SK-N-SH (cell line): ENCODE measurements around the gene AFM. TPM values are rescaled to one million over a fixed set of nuclear protein-coding genes. Genes with fewer than 3 reads are reported as not detected.

ENCODE experiments used
- CTCF ChIA-PET: fragments of 300-600, 350-600 bp; formaldehyde crosslinking; extraction: SDS; loops from one replicate; lab custom pipeline; 2021; lab: Yijun Ruan, JAX
- POLR2A ChIA-PET: fragments of 350-600 bp; sonication (Branson Sonifier 250); formaldehyde crosslinking; extraction: SDS; loops from one replicate; lab custom pipeline; 2020; ENCODE audit warnings: antibody characterized with exemption, inconsistent platforms; lab: Yijun Ruan, JAX
- DNase-seq: peaks from one replicate; pipeline ENCODE4 v3.0.0; 2012
- H2AFZ ChIP-seq: fragments of 200-600 bp; sonication (generic); 2 replicates; pipeline ENCODE4 v1.8.1; 2016; ENCODE audit warnings: antibody characterized with exemption, mild to moderate bottlenecking, low read depth
- H3F3A ChIP-seq: fragments of 200-600 bp; sonication (generic); replicated peaks from 2 replicates; pipeline ENCODE3; 2016; ENCODE audit warnings: antibody characterized with exemption, mild to moderate bottlenecking; ENCODE audit not compliant: insufficient read depth
- H3K27ac ChIP-seq, 2 experiments: fragments of 200-500 bp in 1 of 2; fragments of 200-600 bp in 1 of 2; sonication (Bioruptor generic) in 1 of 2; sonication (generic), shearing (Covaris generic) in 1 of 2; 2 replicates each; pipeline versions ENCODE4 v1.5.1 to v1.6.1; 2014 to 2016; ENCODE audit warnings: low read depth in 2 of 2, inconsistent platforms in 1 of 2, low read length in 1 of 2, mild to moderate bottlenecking in 1 of 2, mixed read lengths in 1 of 2
- H3K27me3 ChIP-seq: fragments of 200-600 bp; sonication (generic), shearing (Covaris generic); 2 replicates; pipeline ENCODE4 v1.6.1; 2016; ENCODE audit warnings: mixed run types; ENCODE audit not compliant: insufficient read depth
- H3K36me3 ChIP-seq, 2 experiments: fragments of 200-500 bp in 1 of 2; fragments of 200-600 bp in 1 of 2; sonication (Bioruptor generic) in 1 of 2; sonication (generic) in 1 of 2; replicated peaks in 1 of 2; 2 replicates each; pipeline versions ENCODE3 to v1.5.1; 2014 to 2016; ENCODE audit warnings: low read length in 1 of 2, mild to moderate bottlenecking in 1 of 2; ENCODE audit not compliant: insufficient read depth in 2 of 2, control insufficient read depth in 1 of 2
- H3K4me1 ChIP-seq, 2 experiments: fragments of 200-500 bp in 1 of 2; fragments of 200-600 bp in 1 of 2; sonication (Bioruptor generic) in 1 of 2; sonication (generic), shearing (Covaris generic) in 1 of 2; 2 replicates each; pipeline versions ENCODE4 v1.5.1 to v1.6.1; 2014 to 2016; ENCODE audit warnings: low read depth in 1 of 2, low read length in 1 of 2, mixed run types in 1 of 2; ENCODE audit not compliant: insufficient read depth in 2 of 2, control insufficient read depth in 1 of 2
- H3K4me2 ChIP-seq: fragments of 200-600 bp; sonication (generic), shearing (Covaris generic); 2 replicates; pipeline ENCODE4 v1.6.1; 2017; ENCODE audit warnings: mixed run types
- H3K4me3 ChIP-seq, 2 experiments: fragments of 200-500 bp in 1 of 2; fragments of 200-600 bp in 1 of 2; sonication (Bioruptor generic) in 1 of 2; sonication (generic), shearing (Covaris generic) in 1 of 2; 2 replicates each; pipeline versions ENCODE4 v1.5.1 to v1.8.1; 2014 to 2016; ENCODE audit warnings: low read depth in 2 of 2, inconsistent platforms in 1 of 2, low read length in 1 of 2, mild to moderate bottlenecking in 1 of 2, mixed read lengths in 1 of 2, moderate library complexity in 1 of 2
- H3K79me2 ChIP-seq: fragments of 200-600 bp; sonication (generic); 2 replicates; pipeline ENCODE4 v1.8.1; 2017; ENCODE audit warnings: mild to moderate bottlenecking; ENCODE audit not compliant: insufficient read depth
- H3K9ac ChIP-seq: fragments of 200-600 bp; sonication (generic); 2 replicates; pipeline ENCODE4 v1.6.1; 2017; ENCODE audit warnings: mixed run types
- H3K9me2 ChIP-seq: fragments of 200-600 bp; sonication (generic); 2 replicates; pipeline ENCODE4 v1.6.1; 2017; ENCODE audit warnings: mixed run types
- H3K9me3 ChIP-seq: fragments of 200-600 bp; sonication (generic); 2 replicates; pipeline ENCODE4 v1.6.1; 2017; ENCODE audit warnings: mixed run types, mild to moderate bottlenecking, moderate library complexity
- H4K20me1 ChIP-seq: fragments of 200-600 bp; sonication (generic); 2 replicates; pipeline ENCODE4 v1.6.1; 2017; ENCODE audit warnings: mild to moderate bottlenecking, mixed run types; ENCODE audit not compliant: insufficient read depth
- CHD2 ChIP-seq: fragments of 150-350 bp; IDR thresholded peaks from 2 replicates; pipeline ENCODE4 v1.6.1; 2018; ENCODE audit warnings: low read length; ENCODE audit not compliant: partially characterized antibody
- ELF1 ChIP-seq: IDR thresholded peaks from 2 replicates; pipeline ENCODE4 v1.4.0; 2012
- EZH2phosphoT487 ChIP-seq: fragments of 200-600 bp; sonication (generic); IDR thresholded peaks from 2 replicates; pipeline ENCODE4 v1.6.1; 2017; ENCODE audit warnings: low read depth, mixed run types, mild to moderate bottlenecking, antibody characterized with exemption, moderate library complexity, borderline replicate concordance
- FOSL2 ChIP-seq: IDR thresholded peaks from 2 replicates; pipeline ENCODE4 v1.4.0; 2012; ENCODE audit warnings: low read depth, mild to moderate bottlenecking, moderate library complexity, borderline replicate concordance
- FOXJ3 ChIP-seq: sonication (generic); formaldehyde crosslinking; IDR thresholded peaks from 2 replicates; pipeline ENCODE4 v1.5.1; 2020; ENCODE audit warnings: mild to moderate bottlenecking, missing genetic modification reagents
- GABPA ChIP-seq: IDR thresholded peaks from 2 replicates; pipeline ENCODE4 v1.4.0; 2012; ENCODE audit warnings: low read depth, mild to moderate bottlenecking
- GATA2 ChIP-seq: sonication (generic); formaldehyde crosslinking; IDR thresholded peaks from 2 replicates; pipeline ENCODE4 v1.5.0; 2020; ENCODE audit warnings: mild to moderate bottlenecking, missing genetic modification reagents
- JUND ChIP-seq: IDR thresholded peaks from 2 replicates; pipeline ENCODE4 v1.4.0; 2012
- MEF2A ChIP-seq: IDR thresholded peaks from 2 replicates; pipeline ENCODE4 v1.4.0; 2012; ENCODE audit warnings: low read depth, borderline replicate concordance
- NFIC ChIP-seq: IDR thresholded peaks from 2 replicates; pipeline ENCODE4 v1.4.0; 2012; ENCODE audit warnings: borderline replicate concordance
- NRF1 ChIP-seq: IDR thresholded peaks from 2 replicates; pipeline ENCODE4 v1.6.1; 2012; ENCODE audit warnings: low read depth, mild to moderate bottlenecking, low read length
- PBX3 ChIP-seq: IDR thresholded peaks from 2 replicates; pipeline ENCODE4; 2012
- POLR2AphosphoS5 ChIP-seq: IDR thresholded peaks from 2 replicates; pipeline ENCODE4 v1.6.1; 2012; ENCODE audit warnings: low read depth, low read length
- RAD21 ChIP-seq: IDR thresholded peaks from 2 replicates; pipeline ENCODE4 v1.6.1; 2012; ENCODE audit warnings: mild to moderate bottlenecking, low read length
- RCOR1 ChIP-seq: fragments of 150-350 bp; IDR thresholded peaks from 2 replicates; pipeline ENCODE4 v1.6.1; 2017; ENCODE audit warnings: antibody characterized with exemption, low read length
- RFX5 ChIP-seq: IDR thresholded peaks from 2 replicates; pipeline ENCODE4 v1.6.1; 2012; ENCODE audit warnings: mild to moderate bottlenecking, improper control_type of control experiment, low read length
- RXRA ChIP-seq: IDR thresholded peaks from 2 replicates; pipeline ENCODE4 v1.4.0; 2012; ENCODE audit warnings: low read depth, mild to moderate bottlenecking, borderline replicate concordance
- SIN3A ChIP-seq: IDR thresholded peaks from 2 replicates; pipeline ENCODE4 v1.6.1; 2012; ENCODE audit warnings: low read depth, mild to moderate bottlenecking, low read length, moderate library complexity, borderline replicate concordance
- SMC3 ChIP-seq: IDR thresholded peaks from 2 replicates; pipeline ENCODE4 v1.6.1; 2012; ENCODE audit warnings: low read depth, low read length, improper control_type of control experiment
- TCF12 ChIP-seq: IDR thresholded peaks from 2 replicates; pipeline ENCODE4 v1.4.0; 2012
- YY1 ChIP-seq: IDR thresholded peaks from 2 replicates; pipeline ENCODE4 v1.4.0; 2012; ENCODE audit warnings: low read depth, mild to moderate bottlenecking
- WGBS: methylation state at CpG from one replicate; pipeline ENCODE4 v1.1.6; 2017; ENCODE audit warnings: low lambda C conversion rate; 5-methylcytosine and 5-hydroxymethylcytosine counted together
- polyA plus RNA-seq, 3 experiments: library from polyadenylated mRNA; depleted of rRNA; stranded (reverse); fragments of >200 nt; gene quantifications; 2 replicates each; pipeline ENCODE4 v1.2.3, GENCODE V29; 2012
- TF ChIP-seq, protein P1 (sequence below): fragments of 200-600 bp; sonication (generic); IDR thresholded peaks from 2 replicates; pipeline ENCODE4 v1.6.1; 2017; ENCODE audit warnings: antibody characterized with exemption, mild to moderate bottlenecking, moderate library complexity
- TF ChIP-seq, protein P2 (sequence below): fragments of 150-350 bp; IDR thresholded peaks from 2 replicates; pipeline ENCODE4 v1.6.1; 2016; ENCODE audit warnings: mild to moderate bottlenecking, low read depth, low read length
- TF ChIP-seq, protein P3 (sequence below): IDR thresholded peaks from 2 replicates; pipeline ENCODE4 v1.4.0; 2012; ENCODE audit warnings: low read depth, borderline replicate concordance

The AFM gene
- polyA plus RNA-seq, 1 of the 3 experiments (the other 2 are of a cell fraction) = not detected

- no peaks in the 10 kb centered on the region for H4K20me1 ChIP-seq
- no peak overlapping the region for H3K4me3 ChIP-seq
- WGBS = 29% methylated on average over 5 of the region's 5 CpGs
- no peaks in the 10 kb centered on the region for H3K9me3 ChIP-seq
- TF ChIP-seq RAD21 = no peak
- no peak for TF ChIP-seq ELF1
- TF ChIP-seq SMC3 = no peak
- TF ChIP-seq, protein P1, sequence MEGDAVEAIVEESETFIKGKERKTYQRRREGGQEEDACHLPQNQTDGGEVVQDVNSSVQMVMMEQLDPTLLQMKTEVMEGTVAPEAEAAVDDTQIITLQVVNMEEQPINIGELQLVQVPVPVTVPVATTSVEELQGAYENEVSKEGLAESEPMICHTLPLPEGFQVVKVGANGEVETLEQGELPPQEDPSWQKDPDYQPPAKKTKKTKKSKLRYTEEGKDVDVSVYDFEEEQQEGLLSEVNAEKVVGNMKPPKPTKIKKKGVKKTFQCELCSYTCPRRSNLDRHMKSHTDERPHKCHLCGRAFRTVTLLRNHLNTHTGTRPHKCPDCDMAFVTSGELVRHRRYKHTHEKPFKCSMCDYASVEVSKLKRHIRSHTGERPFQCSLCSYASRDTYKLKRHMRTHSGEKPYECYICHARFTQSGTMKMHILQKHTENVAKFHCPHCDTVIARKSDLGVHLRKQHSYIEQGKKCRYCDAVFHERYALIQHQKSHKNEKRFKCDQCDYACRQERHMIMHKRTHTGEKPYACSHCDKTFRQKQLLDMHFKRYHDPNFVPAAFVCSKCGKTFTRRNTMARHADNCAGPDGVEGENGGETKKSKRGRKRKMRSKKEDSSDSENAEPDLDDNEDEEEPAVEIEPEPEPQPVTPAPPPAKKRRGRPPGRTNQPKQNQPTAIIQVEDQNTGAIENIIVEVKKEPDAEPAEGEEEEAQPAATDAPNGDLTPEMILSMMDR = no peak
- TF ChIP-seq, protein P2, sequence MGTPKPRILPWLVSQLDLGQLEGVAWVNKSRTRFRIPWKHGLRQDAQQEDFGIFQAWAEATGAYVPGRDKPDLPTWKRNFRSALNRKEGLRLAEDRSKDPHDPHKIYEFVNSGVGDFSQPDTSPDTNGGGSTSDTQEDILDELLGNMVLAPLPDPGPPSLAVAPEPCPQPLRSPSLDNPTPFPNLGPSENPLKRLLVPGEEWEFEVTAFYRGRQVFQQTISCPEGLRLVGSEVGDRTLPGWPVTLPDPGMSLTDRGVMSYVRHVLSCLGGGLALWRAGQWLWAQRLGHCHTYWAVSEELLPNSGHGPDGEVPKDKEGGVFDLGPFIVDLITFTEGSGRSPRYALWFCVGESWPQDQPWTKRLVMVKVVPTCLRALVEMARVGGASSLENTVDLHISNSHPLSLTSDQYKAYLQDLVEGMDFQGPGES = no peak
- TF ChIP-seq FOXJ3 = no peak
- no peak for TF ChIP-seq EZH2phosphoT487
- no peak for TF ChIP-seq FOSL2
- TF ChIP-seq CHD2 = no peak
- no peak for TF ChIP-seq GATA2 (CRISPR knock-in tag)
- TF ChIP-seq POLR2AphosphoS5 = no peak
- no peak for TF ChIP-seq GABPA
- no peaks in the 10 kb centered on the region for H3K9me2 ChIP-seq
- H3K4me1 ChIP-seq = no peaks in the 10 kb centered on the region; a peak in 1 of 4 replicates
- H3K27ac ChIP-seq = no peak overlapping the region
- no peak overlapping the region for H3K4me2 ChIP-seq
- ChIA-PET POLR2A (no interaction called here), CTCF (interaction anchor here (0.6 kb wide), 1 partner anchor 213 kb away, joined by 3 read pairs; no protein-coding TSS in a partner anchor)
- no peak overlapping the region for H3K9ac ChIP-seq
- no peaks in the 10 kb centered on the region for H3F3A ChIP-seq
- no peaks in the 10 kb centered on the region for H3K79me2 ChIP-seq
- no peaks in the 10 kb centered on the region for H3K36me3 ChIP-seq
- H3K27me3 ChIP-seq = peaks cover 5% of the 10 kb centered on the region; the same call in 1 of the 2 replicates
- no peak overlapping the region; the same call in 1 of the 2 replicates for H2AFZ ChIP-seq
- no peak for DNase-seq
These were observed 20.2 kb downstream of the AFM start for GRCh38 chr4:73501664-73502265.

- Histone ChIP-seq H3K9me3 (no peaks in the 10 kb centered on the region), H4K20me1 (no peaks in the 10 kb centered on the region), H2AFZ (no peak overlapping the region), H3K9ac (no peak overlapping the region), H3K4me3 (no peak overlapping the region), H3K79me2 (no peaks in the 10 kb centered on the region), H3K27me3 (peaks cover 9% of the 10 kb centered on the region; the same call in 1 of the 2 replicates), H3K4me1 (no peaks in the 10 kb centered on the region), H3F3A (no peaks in the 10 kb centered on the region), H3K36me3 (no peaks in the 10 kb centered on the region), H3K9me2 (no peaks in the 10 kb centered on the region), H3K4me2 (no peak overlapping the region), H3K27ac (no peak overlapping the region)
- CTCF ChIA-PET = no interaction called here
- POLR2A ChIA-PET = no interaction called here
- 9% methylated on average over 2 of the region's 2 CpGs for WGBS
- no peak for DNase-seq
- TF ChIP-seq NRF1 = no peak
- TF ChIP-seq RCOR1 = no peak
- TF ChIP-seq PBX3 = no peak
- no peak for TF ChIP-seq RXRA
- no peak for TF ChIP-seq NFIC
- TF ChIP-seq, protein P3, sequence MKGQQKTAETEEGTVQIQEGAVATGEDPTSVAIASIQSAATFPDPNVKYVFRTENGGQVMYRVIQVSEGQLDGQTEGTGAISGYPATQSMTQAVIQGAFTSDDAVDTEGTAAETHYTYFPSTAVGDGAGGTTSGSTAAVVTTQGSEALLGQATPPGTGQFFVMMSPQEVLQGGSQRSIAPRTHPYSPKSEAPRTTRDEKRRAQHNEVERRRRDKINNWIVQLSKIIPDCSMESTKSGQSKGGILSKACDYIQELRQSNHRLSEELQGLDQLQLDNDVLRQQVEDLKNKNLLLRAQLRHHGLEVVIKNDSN = no peak
- TF ChIP-seq TCF12 = no peak
- no peak for TF ChIP-seq RFX5
- no peak for TF ChIP-seq JUND
- TF ChIP-seq SIN3A = no peak
- no peak for TF ChIP-seq YY1
- TF ChIP-seq MEF2A = no peak
- no peak for TF ChIP-seq GABPA
These were observed 24.0 kb downstream of the AFM start for GRCh38 chr4:73505567-73505966.
